K562 (cell line): Measurements from ENCODE around the gene AFDN. TPM values are rescaled to one million over a fixed set of nuclear protein-coding genes. Genes with fewer than 3 reads are reported as not detected.
A peak's percentile ranks its signal among the peaks of the same experiment; 100 is the strongest.

ENCODE experiments used
- ATAC-seq: fragments of 200-7000 bp; cut with Tn5 transposase; 3 replicates; pipeline ENCODE4 v1.9.1; 2020; ENCODE audit warnings: moderate library complexity
- BruUV-seq: library from RNA; stranded (reverse); fragments of 400-500 nt; replicated peaks from 2 replicates; lab custom pipeline; 2021; lab: Mats Ljungman, UMichigan
- CTCF ChIA-PET: fragments of 300-600 bp; formaldehyde crosslinking; extraction: SDS; loops from one replicate; lab custom pipeline; 2021; ENCODE audit warnings: low intra/inter-chr PET ratio; lab: Yijun Ruan, JAX
- POLR2A ChIA-PET: fragments of 300-600, 350-650 bp; sonication (Branson Sonifier 250); formaldehyde crosslinking; extraction: SDS; loops from one replicate; lab custom pipeline; 2021; ENCODE audit warnings: antibody characterized with exemption, inconsistent platforms; lab: Yijun Ruan, JAX
- DNase-seq, 4 experiments: peaks; one replicate each; pipeline versions ENCODE4 v3.0.0 to v3.0.0-alpha.2; 2011 to 2018; ENCODE audit warnings: low spot score in 3 of 4, mixed read lengths in 3 of 4; ENCODE audit errors: extremely low read depth in 1 of 4
- FAIRE-seq: peaks from 2 replicates; lab custom pipeline; 2011; peaks lifted over from hg19 to GRCh38; lab: Jason Lieb, UNC
- H2AFZ ChIP-seq: 2 replicates; pipeline ENCODE4 v1.6.0; 2011; ENCODE audit warnings: low read depth, low read length, control low read depth, inconsistent platforms
- H3K27ac ChIP-seq: fragments of 200-600 bp; 3 replicates; pipeline ENCODE4 v1.8.0; 2011; ENCODE audit warnings: low read depth, mild to moderate bottlenecking, control low read depth, inconsistent platforms, low read length, moderate library complexity, mixed read lengths; ENCODE audit errors: extremely low read depth
- H3K27me3 ChIP-seq, 2 experiments: fragments of 300-600 bp in 1 of 2; 2 replicates in 1 of 2; 3 replicates in 1 of 2; pipeline versions ENCODE4 v1.6.0 to v1.8.0; 2011; ENCODE audit warnings: inconsistent platforms in 2 of 2, low read length in 2 of 2, mild to moderate bottlenecking in 1 of 2, mixed read lengths in 1 of 2, moderate library complexity in 1 of 2; ENCODE audit not compliant: control insufficient read depth in 2 of 2, insufficient read depth in 2 of 2
- H3K36me3 ChIP-seq: fragments of 300-600 bp; 3 replicates; pipeline ENCODE4 v1.8.0; 2011; ENCODE audit warnings: mild to moderate bottlenecking, low read length, inconsistent platforms; ENCODE audit not compliant: control insufficient read depth, insufficient read depth
- H3K4me1 ChIP-seq, 2 experiments: fragments of 200-600 bp in 1 of 2; replicated peaks in 1 of 2; 2 replicates in 1 of 2; 3 replicates in 1 of 2; pipeline versions ENCODE4 v1.5.1 to v1.8.0; 2011; ENCODE audit warnings: inconsistent platforms in 2 of 2, low read length in 2 of 2, mild to moderate bottlenecking in 1 of 2, mixed read lengths in 1 of 2, moderate library complexity in 1 of 2; ENCODE audit not compliant: control insufficient read depth in 2 of 2, insufficient read depth in 2 of 2
- H3K4me2 ChIP-seq: 2 replicates; pipeline ENCODE4 v1.6.1; 2011; ENCODE audit warnings: low read length, control low read depth, inconsistent platforms, mixed read lengths; ENCODE audit not compliant: insufficient read depth
- H3K4me3 ChIP-seq: fragments of 200-600 bp; sonication (generic), shearing (Covaris generic); 2 replicates; pipeline ENCODE4 v1.5.1; 2016; ENCODE audit warnings: control low read depth, inconsistent platforms
- H3K79me2 ChIP-seq: fragments of 200-600 bp; 3 replicates; pipeline ENCODE4 v1.8.0; 2011; ENCODE audit warnings: low read length, inconsistent platforms; ENCODE audit not compliant: control insufficient read depth, insufficient read depth
- H3K9ac ChIP-seq, 2 experiments: 2 replicates each; pipeline versions ENCODE4 v1.6.0 to v1.6.1; 2011; ENCODE audit warnings: low read depth in 2 of 2, low read length in 2 of 2, control low read depth in 1 of 2, inconsistent platforms in 1 of 2, mild to moderate bottlenecking in 1 of 2, mixed read lengths in 1 of 2; ENCODE audit not compliant: insufficient read depth in 1 of 2
- H3K9me1 ChIP-seq: one replicate; pipeline ENCODE4 v1.6.0; 2011; ENCODE audit warnings: inconsistent platforms, mild to moderate bottlenecking, low read length, moderate library complexity; ENCODE audit not compliant: control insufficient read depth, insufficient read depth
- H3K9me3 ChIP-seq: replicated peaks from 2 replicates; pipeline ENCODE4 v1.5.1; 2011; ENCODE audit warnings: low read depth, low read length, inconsistent platforms; ENCODE audit not compliant: control insufficient read depth, insufficient read depth
- H4K20me1 ChIP-seq: replicated peaks from 2 replicates; pipeline ENCODE4 v1.6.1; 2011; ENCODE audit warnings: low read length, inconsistent platforms, mixed read lengths; ENCODE audit not compliant: control insufficient read depth, insufficient read depth
- ATF2 ChIP-seq: sonication (generic); formaldehyde crosslinking; IDR thresholded peaks from 2 replicates; pipeline ENCODE4 v1.8.1; 2022; ENCODE audit warnings: missing genetic modification reagents
- CBX2 ChIP-seq: fragments of 200-600 bp; sonication (generic); IDR thresholded peaks from one replicate; pipeline ENCODE4 v1.6.1; 2012; ENCODE audit warnings: mild to moderate bottlenecking, low read length, inconsistent platforms; ENCODE audit not compliant: insufficient read depth, poor library complexity, severe bottlenecking
- GABPB2 ChIP-seq: fragments of 250-450 bp; sonication (Bioruptor Pico); conservative IDR thresholded peaks from 2 replicates; pipeline ENCODE4 v1.5.1; 2021; ENCODE audit warnings: mild to moderate bottlenecking
- GMEB1 ChIP-seq: fragments of 250-450 bp; sonication (Bioruptor Pico); IDR thresholded peaks from 2 replicates; pipeline ENCODE4 v1.4.0; 2020; ENCODE audit warnings: mild to moderate bottlenecking
- LARP7 ChIP-seq: fragments of 450-650 bp; IDR thresholded peaks from 2 replicates; pipeline ENCODE4 v1.6.1; 2016
- MLX ChIP-seq, 2 experiments: fragments of 450-650 bp in 1 of 2; sonication (generic) in 1 of 2; formaldehyde crosslinking; conservative IDR thresholded peaks; 2 replicates each; pipeline versions ENCODE4 v1.4.0 to v1.8.1; 2020 to 2022; ENCODE audit warnings: mild to moderate bottlenecking in 1 of 2, missing genetic modification reagents in 1 of 2
- NRF1 ChIP-seq, 2 experiments: fragments of 450-650 bp; IDR thresholded peaks in 1 of 2; conservative IDR thresholded peaks in 1 of 2; 2 replicates each; pipeline ENCODE4 v1.6.1; 2014; ENCODE audit warnings: mild to moderate bottlenecking in 2 of 2
- PCBP1 ChIP-seq: fragments of 200-400 bp; formaldehyde crosslinking; IDR thresholded peaks from 2 replicates; pipeline ENCODE4 v1.6.1; 2018; ENCODE audit warnings: mild to moderate bottlenecking, low read depth, low read length; ENCODE audit not compliant: poor library complexity, severe bottlenecking
- PTTG1 ChIP-seq: fragments of 450-650 bp; IDR thresholded peaks from 2 replicates; pipeline ENCODE4 v1.6.1; 2016; ENCODE audit warnings: low read depth, mild to moderate bottlenecking, missing genetic modification characterization, missing compliant biosample characterization
- TBL1XR1 ChIP-seq, 2 experiments: IDR thresholded peaks; 2 replicates each; pipeline ENCODE4 v1.6.1; 2012; ENCODE audit warnings: improper control_type of control experiment in 2 of 2, low read length in 2 of 2, mild to moderate bottlenecking in 1 of 2
- U2AF2 ChIP-seq: fragments of 200-400 bp; formaldehyde crosslinking; optimal IDR thresholded peaks from 2 replicates; pipeline ENCODE3; 2017; ENCODE audit warnings: low read depth, mild to moderate bottlenecking, low read length
- ZBTB43 ChIP-seq: sonication (generic); formaldehyde crosslinking; IDR thresholded peaks from 2 replicates; pipeline ENCODE4 v1.8.0; 2023; ENCODE audit warnings: mild to moderate bottlenecking, missing genetic modification reagents
- ZHX1 ChIP-seq: fragments of 150-350 bp; conservative IDR thresholded peaks from 2 replicates; pipeline ENCODE4 v1.6.1; 2014; ENCODE audit warnings: low read length
- ZNF232 ChIP-seq: sonication (generic); formaldehyde crosslinking; IDR thresholded peaks from 2 replicates; pipeline ENCODE4 v1.8.0; 2022; ENCODE audit warnings: mild to moderate bottlenecking, missing genetic modification reagents
- WGBS: fragments of 100-300 bp; shearing (Covaris generic); methylation state at CpG from one replicate; pipeline ENCODE4 v1.1.6; 2016; ENCODE audit warnings: low coverage, mixed read lengths; ENCODE audit not compliant: insufficient coverage; ENCODE audit errors: missing lambda C conversion rate; 5-methylcytosine and 5-hydroxymethylcytosine counted together
- in situ Hi-C: fragments of 300-500 bp; cut with MboI; formaldehyde crosslinking; loops from 4 replicates; pipeline ENCODE4 v1.15.0; 2018; ENCODE audit warnings: inconsistent platforms, mixed read lengths
- intact Hi-C: fragments of 100-400 bp; cut with micrococcal nuclease; formaldehyde crosslinking; loops from 2 replicates; pipeline ENCODE4 v1.14.2; 2022
- polyA plus RNA-seq, 8 experiments: library from polyadenylated mRNA; depleted of rRNA in 4 of 8; stranded (reverse) in 5 of 8; unstranded in 3 of 8; fragments of >200 nt; fragmentation: Nextera tagmentation in 2 of 8; fragmentation: Illumina TruSeq in 1 of 8; extraction: Ambion mirVana in 2 of 8; extraction: Trizol in 1 of 8; gene quantifications; 2 replicates each; pipeline versions ENCODE4 v1.2.1 to v1.2.3, GENCODE V29; 2011 to 2014; ENCODE audit warnings: inconsistent platforms in 1 of 8, missing spikeins in 1 of 8
- total RNA-seq, 7 experiments: library from RNA; depleted of rRNA in 6 of 7; stranded (reverse); fragments of >200 nt in 6 of 7; fragmentation: Illumina TruSeq in 2 of 7; extraction: Trizol in 2 of 7; gene quantifications; 2 replicates each; pipeline versions ENCODE4 v1.2.1 to v1.2.3, GENCODE V29; 2011 to 2021; ENCODE audit warnings: low replicate concordance in 1 of 7

The AFDN gene
- total and polyA plus RNA-seq, 9 of the 15 experiments (the other 6 are each of a cell fraction or from before 2014, with no cell fraction given) = 7.2 to 129 (median 105) TPM

GRCh38 chr6:167797011-167797471 is 29.7 kb upstream of the AFDN start:
- Histone ChIP-seq H3K79me2 (no peaks in the 10 kb centered on the region), H2AFZ (no peak overlapping the region), H3K9me3 (no peaks in the 10 kb centered on the region), H3K4me2 (no peak overlapping the region), H3K27ac (no peak overlapping the region), H4K20me1 (no peaks in the 10 kb centered on the region; the same call in 1 of the 2 replicates), H3K36me3 (no peaks in the 10 kb centered on the region), H3K27me3 (peaks cover 66 to 73% of the 10 kb centered on the region in 2 experiments), H3K4me1 (peaks cover 0 to 26% of the 10 kb centered on the region in 2 experiments; a peak in 3 of 5 replicates), H3K9me1 (no peaks in the 10 kb centered on the region), H3K4me3 (no peak overlapping the region), H3K9ac (no peak overlapping the region)
- intact Hi-C loops (no loop called here), in situ Hi-C loops (no loop called here)
- CTCF ChIA-PET = no interaction called here
- FAIRE-seq (no peak), DNase-seq (no peak), ATAC-seq (peak; percentile 24; the same call in 2 of the 3 replicates)
- POLR2A ChIA-PET = interaction anchor here (0.6 to 1.8 kb wide), 8 partner anchors 10 to 208 kb away, joined by 3 to 5 read pairs (median 3); no protein-coding TSS in a partner anchor
- BruUV-seq = no TSS peak
- WGBS = 34% methylated on average over 31 of the region's 31 CpGs
- TF ChIP-seq GABPB2 (CRISPR knock-in tag) (no peak), ATF2 (CRISPR knock-in tag) (no peak), ZBTB43 (CRISPR knock-in tag) (no peak), PCBP1 (peak; percentile 33), LARP7 (no peak), MLX (CRISPR knock-in tag; conservative IDR thresholded peaks at IDR 0.05) (no peak), GMEB1 (no peak), CBX2 (peak; percentile 9), TBL1XR1 (IDR thresholded peaks at IDR 0.05; ENCODE audit: low read length in 2 of 2) (no peak), U2AF2 (no peak), PTTG1 (no peak), NRF1 (conservative IDR thresholded peaks at IDR 0.05 in 1 of 2, IDR thresholded peaks at IDR 0.05 in 1 of 2) (peak; percentile 55 to 63), ZHX1 (no peak), ZNF232 (CRISPR knock-in tag) (no peak)
